Measurements from ENCODE around the gene RAB4B.
"Not testable (repeated sequence)": the region's sequence is repeated elsewhere in the genome, so short reads cannot be mapped to it uniquely, and the experiment has no call there.

RAB4B gene, protein sequence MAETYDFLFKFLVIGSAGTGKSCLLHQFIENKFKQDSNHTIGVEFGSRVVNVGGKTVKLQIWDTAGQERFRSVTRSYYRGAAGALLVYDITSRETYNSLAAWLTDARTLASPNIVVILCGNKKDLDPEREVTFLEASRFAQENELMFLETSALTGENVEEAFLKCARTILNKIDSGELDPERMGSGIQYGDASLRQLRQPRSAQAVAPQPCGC

DNA sequence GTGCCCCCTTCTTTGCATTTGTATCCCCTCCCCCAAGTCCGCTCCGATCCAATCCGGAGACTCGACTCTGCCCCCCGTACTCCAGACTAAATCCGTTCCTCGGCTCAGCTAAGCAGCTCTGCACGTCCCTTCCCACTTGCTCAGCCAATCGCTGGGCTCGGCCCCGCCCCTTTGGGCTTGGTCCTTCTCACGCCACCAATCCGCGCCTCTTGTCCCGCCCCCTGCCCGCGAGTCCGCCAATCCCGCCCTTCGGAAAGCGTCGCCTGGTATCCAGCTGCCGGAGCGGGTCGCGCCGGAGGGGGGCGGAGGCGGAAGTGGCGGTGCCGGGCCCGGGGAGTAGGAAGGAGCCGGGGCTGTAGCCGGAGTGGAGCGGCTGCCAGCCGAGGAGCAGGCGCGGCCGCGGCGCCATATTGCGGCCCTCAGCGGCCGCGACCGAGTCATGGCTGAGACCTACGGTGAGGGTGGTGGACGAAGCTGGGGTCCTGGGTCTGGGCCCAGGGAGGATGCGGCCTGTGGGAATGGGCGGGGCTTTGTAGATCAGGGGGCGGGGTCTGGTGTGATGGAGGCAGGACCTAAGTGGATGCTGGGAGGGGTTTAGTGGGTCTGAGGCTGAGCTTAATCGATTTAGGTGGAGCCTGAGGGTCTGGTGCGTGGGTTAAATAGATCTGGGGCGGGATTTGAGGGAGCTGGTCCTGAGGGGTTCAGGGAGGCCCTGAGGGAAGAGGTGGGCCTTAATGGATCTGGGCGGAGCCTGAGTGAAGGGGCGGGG lies at the start of gene RAB4B:
TSS of gene RAB4B (plus strand) at position 311 of the 769 bp plus-strand sequence. CDS start at position 440, 129 bp downstream.
- H3K27ac ChIP-seq (ENCODE audit: low read depth, low read length): peak within 1 kb of the TSS; percentile 100
- H3K4me3 ChIP-seq (ENCODE audit: low read depth, low read length): peak within 1 kb of the TSS; percentile 91
- no peaks in the 10 kb centered on the region for H3K36me3 ChIP-seq (ENCODE audit: control insufficient read depth, insufficient read depth, low read length)
- H3K9me3 ChIP-seq (ENCODE audit: control insufficient read depth, insufficient read depth, low read length): no peaks in the 10 kb centered on the region
- H3K4me1 ChIP-seq (ENCODE audit: control insufficient read depth, insufficient read depth, low read length): peaks cover 14% of the 10 kb centered on the region
- H3K9ac ChIP-seq (ENCODE audit: low read depth, low read length): peak within 1 kb of the TSS; percentile 93
- no peaks in the 10 kb centered on the region for H3K27me3 ChIP-seq (ENCODE audit: control insufficient read depth, insufficient read depth, low read length)

DNA sequence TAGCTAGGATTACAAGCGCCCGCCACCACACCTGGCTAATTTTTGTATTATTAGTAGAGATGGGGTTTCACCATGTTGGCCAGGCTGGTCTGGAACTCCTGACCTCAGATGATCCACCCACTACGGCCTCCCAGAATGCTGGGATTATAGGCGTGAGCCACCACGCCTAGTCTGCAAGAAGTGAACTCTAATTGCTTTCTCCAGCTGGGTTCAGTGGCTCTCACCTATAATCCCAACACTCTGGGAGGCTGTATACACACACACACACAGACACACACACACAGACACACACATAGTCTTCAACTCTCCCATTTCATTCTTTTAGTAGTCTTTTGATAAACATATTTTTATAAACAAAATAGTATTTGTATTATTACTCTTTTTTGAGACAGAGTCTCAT lies 48.0 kb upstream of the RAB4B start:
- H3K36me3 ChIP-seq (ENCODE audit: control insufficient read depth, insufficient read depth, low read length): peaks cover 71% of the 10 kb centered on the region
- not testable (repeated sequence) for H3K9me3 ChIP-seq (ENCODE audit: control insufficient read depth, insufficient read depth, low read length); H3K4me3 ChIP-seq (ENCODE audit: low read depth, low read length); H3K27ac ChIP-seq (ENCODE audit: low read depth, low read length); H3K27me3 ChIP-seq (ENCODE audit: control insufficient read depth, insufficient read depth, low read length); H3K9ac ChIP-seq (ENCODE audit: low read depth, low read length); H3K4me1 ChIP-seq (ENCODE audit: control insufficient read depth, insufficient read depth, low read length)

DNA sequence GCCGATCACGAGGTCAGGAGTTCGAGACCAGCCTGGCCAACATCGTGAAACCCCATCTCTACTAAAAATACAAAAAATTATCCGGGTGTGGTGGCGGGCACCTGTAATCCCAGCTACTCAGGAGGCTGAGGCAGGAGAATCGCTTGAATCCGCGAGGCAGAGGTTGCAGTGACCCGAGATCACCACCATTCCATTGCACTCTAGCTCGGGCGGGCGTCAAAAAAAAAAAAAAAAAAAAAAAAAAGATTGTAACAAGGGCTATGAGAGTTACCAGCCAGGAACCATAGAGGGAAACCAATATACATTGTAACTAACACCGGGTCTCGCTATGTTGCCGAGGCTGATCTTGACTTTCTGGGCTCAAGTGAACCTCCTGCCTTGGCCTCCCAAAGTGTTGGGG lies 45.7 kb upstream of the RAB4B start:
- H3K4me3 ChIP-seq (ENCODE audit: low read depth, low read length); H3K9me3 ChIP-seq (ENCODE audit: control insufficient read depth, insufficient read depth, low read length); H3K27me3 ChIP-seq (ENCODE audit: control insufficient read depth, insufficient read depth, low read length); H3K27ac ChIP-seq (ENCODE audit: low read depth, low read length); H3K9ac ChIP-seq (ENCODE audit: low read depth, low read length); H3K4me1 ChIP-seq (ENCODE audit: control insufficient read depth, insufficient read depth, low read length): not testable (repeated sequence)
- H3K36me3 ChIP-seq (ENCODE audit: control insufficient read depth, insufficient read depth, low read length): peaks cover 73% of the 10 kb centered on the region

DNA sequence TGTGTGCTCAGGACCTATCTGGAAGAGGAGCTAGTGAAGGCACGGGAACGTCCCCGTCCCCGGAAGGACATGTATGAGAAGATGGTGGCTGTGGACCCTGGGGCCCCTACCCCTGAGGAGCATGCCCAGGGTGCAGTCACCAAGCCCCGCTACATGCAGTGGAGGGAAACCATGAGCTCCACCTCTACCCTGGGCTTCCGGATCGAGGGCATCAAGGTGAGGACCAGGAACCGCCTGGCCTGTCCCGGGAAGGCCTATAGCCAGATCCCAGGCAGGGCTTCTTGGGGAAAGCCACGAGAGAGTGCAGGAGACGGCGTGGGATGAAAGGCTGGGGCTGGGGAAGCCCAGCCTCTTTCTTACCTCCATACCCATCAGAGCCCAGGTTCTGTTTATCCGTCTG lies 44.9 kb upstream of the RAB4B start:
- no peak overlapping the region for H3K4me3 ChIP-seq (ENCODE audit: low read depth, low read length)
- H3K9ac ChIP-seq (ENCODE audit: low read depth, low read length): no peak overlapping the region
- H3K27ac ChIP-seq (ENCODE audit: low read depth, low read length): no peak overlapping the region
- H3K27me3 ChIP-seq (ENCODE audit: control insufficient read depth, insufficient read depth, low read length): no peaks in the 10 kb centered on the region
- no peaks in the 10 kb centered on the region for H3K9me3 ChIP-seq (ENCODE audit: control insufficient read depth, insufficient read depth, low read length)
- no peaks in the 10 kb centered on the region for H3K4me1 ChIP-seq (ENCODE audit: control insufficient read depth, insufficient read depth, low read length)
- H3K36me3 ChIP-seq (ENCODE audit: control insufficient read depth, insufficient read depth, low read length): peaks cover 67% of the 10 kb centered on the region

DNA sequence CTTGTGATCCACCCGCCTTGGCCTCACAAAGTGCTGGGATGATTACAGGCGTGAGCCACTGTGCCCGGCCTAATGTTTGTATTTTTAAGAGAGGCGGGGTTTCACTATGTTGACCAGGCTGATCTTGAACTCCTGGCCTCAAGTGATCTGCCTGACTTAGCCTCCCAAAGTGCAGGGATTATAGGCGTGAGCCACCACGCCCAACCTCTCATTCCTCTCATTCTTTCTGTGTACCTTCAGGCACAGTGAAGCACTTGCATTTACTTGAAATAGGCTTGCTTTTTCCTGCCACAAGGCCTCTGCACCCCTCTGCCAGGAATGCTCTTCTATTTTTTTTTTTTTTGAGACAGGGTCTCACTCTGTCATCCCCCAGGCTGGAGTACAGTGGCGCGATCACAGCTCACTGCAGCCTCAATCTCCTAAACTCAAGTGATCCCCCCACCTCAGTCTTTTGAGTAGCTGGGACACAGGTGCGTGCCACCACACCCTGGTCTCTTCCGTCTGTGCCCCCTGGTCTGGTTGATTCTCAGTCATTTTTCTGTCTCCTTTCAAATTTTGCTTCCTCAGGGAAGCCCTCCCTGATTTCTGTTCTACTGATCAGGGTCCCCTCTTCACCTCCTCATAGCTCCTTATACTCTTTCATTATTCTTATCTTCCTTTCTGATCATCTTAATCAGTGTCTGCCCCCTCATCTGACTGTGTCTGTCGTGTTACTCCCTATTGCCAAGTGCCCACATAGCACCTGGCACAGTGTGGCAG lies 42.9 kb upstream of the RAB4B start:
- no peaks in the 10 kb centered on the region for H3K9me3 ChIP-seq (ENCODE audit: control insufficient read depth, insufficient read depth, low read length)

DNA sequence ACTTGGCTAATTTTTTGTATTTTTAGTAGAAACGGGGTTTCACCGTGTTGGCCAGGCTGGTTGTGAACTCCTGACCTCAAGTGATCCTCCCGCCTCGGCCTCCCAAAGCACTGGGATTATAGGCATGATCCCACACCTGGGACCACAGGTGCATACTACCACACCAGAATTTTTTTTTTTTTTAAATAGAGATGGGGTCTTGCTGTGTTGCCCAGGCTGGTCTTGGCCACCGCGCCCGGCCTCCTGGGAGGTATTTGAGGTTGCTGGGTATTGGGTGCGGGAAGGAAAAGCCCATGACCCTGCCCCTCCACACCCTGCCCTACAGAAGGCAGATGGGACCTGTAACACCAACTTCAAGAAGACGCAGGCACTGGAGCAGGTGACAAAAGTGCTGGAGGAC lies 41.4 kb upstream of the RAB4B start:
- Histone ChIP-seq H3K4me1 (ENCODE audit: control insufficient read depth, insufficient read depth, low read length) (no peaks in the 10 kb centered on the region), H3K9ac (ENCODE audit: low read depth, low read length) (no peak overlapping the region), H3K4me3 (ENCODE audit: low read depth, low read length) (no peak overlapping the region), H3K27ac (ENCODE audit: low read depth, low read length) (no peak overlapping the region), H3K27me3 (ENCODE audit: control insufficient read depth, insufficient read depth, low read length) (no peaks in the 10 kb centered on the region), H3K9me3 (ENCODE audit: control insufficient read depth, insufficient read depth, low read length) (no peaks in the 10 kb centered on the region), H3K36me3 (ENCODE audit: control insufficient read depth, insufficient read depth, low read length) (peaks cover 49% of the 10 kb centered on the region)

More for the DNA sequence above, 42.9 kb upstream of the RAB4B start:
- no peak overlapping the region for H3K4me3 ChIP-seq (ENCODE audit: low read depth, low read length)
- no peak overlapping the region for H3K9ac ChIP-seq (ENCODE audit: low read depth, low read length)
- H3K27ac ChIP-seq (ENCODE audit: low read depth, low read length): no peak overlapping the region
- H3K4me1 ChIP-seq (ENCODE audit: control insufficient read depth, insufficient read depth, low read length): no peaks in the 10 kb centered on the region
- no peaks in the 10 kb centered on the region for H3K27me3 ChIP-seq (ENCODE audit: control insufficient read depth, insufficient read depth, low read length)
- peaks cover 61% of the 10 kb centered on the region for H3K36me3 ChIP-seq (ENCODE audit: control insufficient read depth, insufficient read depth, low read length)

DNA sequence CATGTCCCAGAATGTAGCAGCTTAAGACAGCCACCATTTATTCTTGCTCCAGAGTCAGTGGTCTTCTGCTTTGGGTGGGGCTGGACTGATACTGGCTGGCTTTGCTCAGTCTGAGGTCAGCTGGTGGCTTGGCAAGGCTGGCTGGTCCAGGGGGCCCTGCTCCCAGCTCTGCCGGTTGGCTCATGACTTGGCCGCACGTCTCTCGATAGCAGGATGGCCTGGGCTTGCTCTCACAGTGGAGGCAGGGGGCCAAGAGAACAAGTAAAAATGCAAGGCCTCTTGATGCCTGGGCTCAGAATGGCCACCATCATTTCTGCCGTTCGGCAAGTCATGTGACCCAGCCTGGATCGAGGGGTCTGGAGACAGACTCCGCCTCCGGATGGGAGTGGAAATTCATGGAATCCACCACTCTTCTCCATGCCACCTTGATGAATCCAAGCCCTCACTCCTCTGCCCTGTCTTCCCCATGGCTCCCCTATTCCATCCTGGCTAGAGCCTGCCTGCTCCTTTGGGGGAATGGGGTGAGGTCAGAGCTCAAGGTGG lies 40.9 kb upstream of the RAB4B start:
- no peak overlapping the region for H3K9ac ChIP-seq (ENCODE audit: low read depth, low read length)
- no peak overlapping the region for H3K4me3 ChIP-seq (ENCODE audit: low read depth, low read length)
- no peaks in the 10 kb centered on the region for H3K4me1 ChIP-seq (ENCODE audit: control insufficient read depth, insufficient read depth, low read length)
- no peaks in the 10 kb centered on the region for H3K27me3 ChIP-seq (ENCODE audit: control insufficient read depth, insufficient read depth, low read length)
- peaks cover 51% of the 10 kb centered on the region for H3K36me3 ChIP-seq (ENCODE audit: control insufficient read depth, insufficient read depth, low read length)
- H3K27ac ChIP-seq (ENCODE audit: low read depth, low read length): no peak overlapping the region
- no peaks in the 10 kb centered on the region for H3K9me3 ChIP-seq (ENCODE audit: control insufficient read depth, insufficient read depth, low read length)

DNA sequence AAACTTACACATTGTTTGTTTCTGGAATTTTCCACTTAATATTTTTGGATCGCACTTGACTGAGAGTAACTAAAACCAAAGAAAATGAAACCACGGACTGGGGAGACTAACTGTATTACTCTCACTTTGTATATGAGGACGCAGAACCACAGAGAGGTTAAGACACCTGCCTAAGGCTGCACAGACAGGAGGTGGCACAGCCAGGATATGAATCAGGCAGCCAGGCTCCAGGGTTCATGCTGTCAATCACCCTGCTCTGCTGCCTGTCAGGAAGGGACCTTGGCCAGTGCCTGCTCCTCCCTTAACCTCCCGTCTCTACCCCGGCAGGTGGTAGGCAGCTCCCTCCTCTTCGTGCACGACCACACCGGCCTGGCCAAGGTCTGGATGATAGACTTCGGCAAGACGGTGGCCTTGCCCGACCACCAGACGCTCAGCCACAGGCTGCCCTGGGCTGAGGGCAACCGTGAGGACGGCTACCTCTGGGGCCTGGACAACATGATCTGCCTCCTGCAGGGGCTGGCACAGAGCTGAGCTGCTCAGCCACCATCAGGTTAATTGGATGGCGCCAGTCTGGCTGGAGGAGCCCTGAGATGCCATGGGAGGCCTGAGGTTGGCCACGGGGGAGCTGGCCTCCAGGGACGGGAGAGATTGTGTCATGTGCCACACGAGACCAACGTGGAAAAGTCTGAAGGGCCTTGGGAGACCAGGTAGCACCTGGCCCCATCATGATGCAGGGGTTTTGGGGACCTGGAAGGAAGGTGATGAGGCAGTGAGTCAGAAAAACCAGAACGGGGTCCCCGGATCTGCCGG lies 38.8 kb upstream of the RAB4B start:
- Histone ChIP-seq H3K4me1 (ENCODE audit: control insufficient read depth, insufficient read depth, low read length) (no peaks in the 10 kb centered on the region), H3K4me3 (ENCODE audit: low read depth, low read length) (no peak overlapping the region), H3K9me3 (ENCODE audit: control insufficient read depth, insufficient read depth, low read length) (no peaks in the 10 kb centered on the region), H3K9ac (ENCODE audit: low read depth, low read length) (no peak overlapping the region), H3K27me3 (ENCODE audit: control insufficient read depth, insufficient read depth, low read length) (no peaks in the 10 kb centered on the region), H3K27ac (ENCODE audit: low read depth, low read length) (no peak overlapping the region), H3K36me3 (ENCODE audit: control insufficient read depth, insufficient read depth, low read length) (peaks cover 38% of the 10 kb centered on the region)

DNA sequence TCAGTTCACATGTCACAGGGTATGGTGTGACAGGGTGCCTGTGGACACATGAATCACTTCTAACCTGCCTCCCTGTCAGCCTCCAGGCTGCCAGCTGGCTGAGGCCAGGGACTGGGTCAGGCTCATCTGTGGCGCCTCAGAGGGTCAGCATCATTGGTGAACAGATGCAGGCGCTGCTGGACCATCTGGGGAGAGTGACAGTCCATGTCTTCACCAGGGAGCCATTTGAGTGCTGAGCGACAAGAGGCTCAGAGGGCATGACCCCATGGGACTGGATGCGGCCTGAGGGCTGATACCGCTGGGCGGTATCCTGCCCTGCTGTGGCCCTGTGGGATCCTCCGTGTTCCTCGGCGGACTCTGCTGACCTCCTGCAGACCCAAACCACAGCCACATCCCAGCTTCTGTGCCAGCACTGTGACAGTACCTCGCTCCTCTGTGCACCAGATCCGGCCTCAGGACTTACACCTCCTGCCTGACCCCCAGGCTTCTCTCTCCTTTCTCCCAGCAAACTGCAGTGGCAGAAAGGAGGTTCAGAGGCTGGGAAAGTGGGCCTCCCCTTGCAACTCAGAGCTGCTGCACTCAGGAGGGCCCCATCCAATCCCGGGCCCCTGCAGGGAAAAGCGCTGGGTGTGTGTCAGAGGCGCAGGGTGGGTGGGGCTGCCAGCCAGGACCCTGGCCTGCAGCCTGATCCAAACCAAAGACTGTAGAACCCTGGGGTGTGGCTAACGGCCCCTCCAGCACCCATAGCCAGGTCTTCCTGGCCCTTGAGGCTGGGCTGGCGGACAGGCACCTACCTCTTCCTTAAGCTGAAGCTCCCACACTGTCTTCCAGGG lies 38.0 kb upstream of the RAB4B start:
- H3K36me3 ChIP-seq (ENCODE audit: control insufficient read depth, insufficient read depth, low read length): peaks cover 30% of the 10 kb centered on the region
- H3K9me3 ChIP-seq (ENCODE audit: control insufficient read depth, insufficient read depth, low read length): no peaks in the 10 kb centered on the region
- H3K4me3 ChIP-seq (ENCODE audit: low read depth, low read length): no peak overlapping the region
- H3K4me1 ChIP-seq (ENCODE audit: control insufficient read depth, insufficient read depth, low read length): 0 out of 2 replicates have a peak, but pooled peaks cover 3% of the 10 kb centered on the region
- no peaks in the 10 kb centered on the region for H3K27me3 ChIP-seq (ENCODE audit: control insufficient read depth, insufficient read depth, low read length)
- no peak overlapping the region for H3K27ac ChIP-seq (ENCODE audit: low read depth, low read length)
- H3K9ac ChIP-seq (ENCODE audit: low read depth, low read length): no peak overlapping the region

DNA sequence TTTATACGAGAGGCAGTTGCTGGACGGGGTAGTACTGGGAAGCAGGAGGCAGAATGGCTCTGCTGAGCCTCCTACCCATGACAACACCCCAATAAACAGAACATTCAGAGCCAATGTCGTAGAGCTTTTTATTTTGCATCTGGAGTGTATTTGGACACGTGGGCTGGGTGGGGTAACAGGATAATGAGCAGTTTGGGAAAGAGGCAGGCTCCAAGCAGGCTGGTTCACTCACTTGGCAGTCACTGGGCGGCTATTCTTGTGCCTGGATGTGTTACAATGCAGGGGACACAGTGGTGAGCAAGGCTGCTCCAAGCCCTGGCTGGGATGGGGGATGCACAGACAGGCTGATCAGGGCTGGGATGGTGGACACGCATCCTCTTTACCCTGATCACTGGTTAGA lies 37.3 kb upstream of the RAB4B start:
- Histone ChIP-seq H3K27ac (ENCODE audit: low read depth, low read length) (no peak overlapping the region), H3K27me3 (ENCODE audit: control insufficient read depth, insufficient read depth, low read length) (no peaks in the 10 kb centered on the region), H3K4me1 (ENCODE audit: control insufficient read depth, insufficient read depth, low read length) (0 out of 2 replicates have a peak, but pooled peaks cover 5% of the 10 kb centered on the region), H3K9ac (ENCODE audit: low read depth, low read length) (no peak overlapping the region), H3K36me3 (ENCODE audit: control insufficient read depth, insufficient read depth, low read length) (peaks cover 24% of the 10 kb centered on the region), H3K9me3 (ENCODE audit: control insufficient read depth, insufficient read depth, low read length) (no peaks in the 10 kb centered on the region), H3K4me3 (ENCODE audit: low read depth, low read length) (no peak overlapping the region)

Measured in HUES48 (cell line).